ENCODE data around the gene CYP4F3.
"Not testable (repeated sequence)": the region's sequence is repeated elsewhere in the genome, so short reads cannot be mapped to it uniquely, and the experiment has no call there.

The CYP4F3 gene

GRCh38 chr19:15666186-15666585 lies 25.5 kb downstream of the CYP4F3 start:
- no peak for DNase-seq (ENCODE audit: low read depth in 2 of 3, low spot score in 2 of 3)

- no peak for DNase-seq (ENCODE audit: low read depth in 2 of 3, low spot score in 2 of 3)
These were observed 26.2 kb downstream of the CYP4F3 start for GRCh38 chr19:15666883-15667282.

GRCh38 chr19:15669440-15669839 lies 28.7 kb downstream of the CYP4F3 start:
- no peak for DNase-seq (ENCODE audit: low read depth in 2 of 3, low spot score in 2 of 3)

GRCh38 chr19:15669891-15670290 lies 29.2 kb downstream of the CYP4F3 start:
- no peak for DNase-seq (ENCODE audit: low read depth in 2 of 3, low spot score in 2 of 3)

GRCh38 chr19:15671237-15671821 lies 30.6 kb downstream of the CYP4F3 start:
- DNase-seq (ENCODE audit: low read depth in 2 of 3, low spot score in 2 of 3): no peak

GRCh38 chr19:15671891-15672579 lies 31.3 kb downstream of the CYP4F3 start:
- no peak for DNase-seq (ENCODE audit: low read depth in 2 of 3, low spot score in 2 of 3)

GRCh38 chr19:15672580-15673175 lies 32.0 kb downstream of the CYP4F3 start, which contains the start of gene CYP4F12:
Gene CYP4F12 (plus strand): TSS chr19:15673087. CDS start chr19:15673530, 443 bp downstream.
- no peak for DNase-seq (ENCODE audit: low read depth in 2 of 3, low spot score in 2 of 3)

- DNase-seq (ENCODE audit: low read depth in 2 of 3, low spot score in 2 of 3): no peak
These were observed 32.5 kb downstream of the CYP4F3 start for GRCh38 chr19:15673176-15673654.

- no peak for DNase-seq (ENCODE audit: low read depth in 2 of 3, low spot score in 2 of 3)
These were observed 34.9 kb downstream of the CYP4F3 start for GRCh38 chr19:15675560-15675959.

- no peak for DNase-seq (ENCODE audit: low read depth in 2 of 3, low spot score in 2 of 3)
These were observed 38.4 kb downstream of the CYP4F3 start for GRCh38 chr19:15679089-15679488.

GRCh38 chr19:15679865-15680264 lies 39.2 kb downstream of the CYP4F3 start:
- not testable (repeated sequence) for DNase-seq (ENCODE audit: low read depth in 2 of 3, low spot score in 2 of 3)

GRCh38 chr19:15680478-15681322 lies 40.0 kb downstream of the CYP4F3 start:
- no peak for DNase-seq (ENCODE audit: low read depth in 2 of 3, low spot score in 2 of 3)

- no peak for DNase-seq (ENCODE audit: low read depth in 2 of 3, low spot score in 2 of 3)
These were observed 42.7 kb downstream of the CYP4F3 start for GRCh38 chr19:15683411-15683810.

- no peak for DNase-seq (ENCODE audit: low read depth in 2 of 3, low spot score in 2 of 3)
These were observed 44.1 kb downstream of the CYP4F3 start for GRCh38 chr19:15684828-15685227.

- DNase-seq (ENCODE audit: low read depth in 2 of 3, low spot score in 2 of 3): no peak
These were observed 56.0 kb downstream of the CYP4F3 start for GRCh38 chr19:15696654-15697194.

- no peak for DNase-seq (ENCODE audit: low read depth in 2 of 3, low spot score in 2 of 3)
These were observed 61.2 kb downstream of the CYP4F3 start for GRCh38 chr19:15701757-15702533.

GRCh38 chr19:15702534-15702930 lies 61.8 kb downstream of the CYP4F3 start:
- DNase-seq (ENCODE audit: low read depth in 2 of 3, low spot score in 2 of 3): no peak

All from activated CD8-positive, alpha-beta memory T cell treated with anti-CD3 and anti-CD28 coated beads for 48 hours (primary cell).